Natural killer cell treated with Interleukin-12 subunit alpha and Interleukin-12 subunit beta and Interleukin-15 and Interleukin-18, amount 100 ng/mL, for 72 hours (primary cell): ENCODE measurements around the gene NCAPH2. TPM values are rescaled to one million over a fixed set of nuclear protein-coding genes. Genes with fewer than 3 reads are reported as not detected.

Source experiments
- ATAC-seq, 2 donors: fragments of 150-1000 bp; cut with Tn5 transposase in 1 of 2; sonication (Bioruptor Pico), chemical (Tn5 transposase) in 1 of 2; 2 replicates each; pipeline ENCODE4 v1.10.0; 2021
- DNase-seq: peaks from one replicate; pipeline ENCODE4 v3.0.0; 2022; ENCODE audit warnings: low spot score
- H3K27ac Mint-ChIP-seq, 2 donors: 1 replicate in 1 of 2; 2 replicates in 1 of 2; pipeline ENCODE4 v1.8.0; 2022; ENCODE audit warnings: mixed read lengths in 2 of 2, mild to moderate bottlenecking in 1 of 2, moderate library complexity in 1 of 2
- H3K27me3 Mint-ChIP-seq, 2 donors: 1 replicate in 1 of 2; 2 replicates in 1 of 2; pipeline ENCODE4 v1.8.0; 2022; ENCODE audit warnings: mixed read lengths in 2 of 2
- H3K36me3 Mint-ChIP-seq: one replicate; pipeline ENCODE4 v1.8.0; 2022; ENCODE audit warnings: mixed read lengths
- H3K4me1 Mint-ChIP-seq, 2 donors: 1 replicate in 1 of 2; 2 replicates in 1 of 2; pipeline ENCODE4 v1.8.0; 2022; ENCODE audit warnings: low read depth in 2 of 2, mixed read lengths in 2 of 2, mild to moderate bottlenecking in 1 of 2
- H3K4me3 Mint-ChIP-seq: one replicate; pipeline ENCODE4 v1.8.0; 2022; ENCODE audit warnings: mixed read lengths
- H3K9me3 Mint-ChIP-seq: 2 replicates; pipeline ENCODE4 v1.8.0; 2022; ENCODE audit warnings: mixed read lengths
- total RNA-seq, 2 donors: library from RNA; stranded (reverse); gene quantifications; one replicate each; pipeline ENCODE4 v1.2.3, GENCODE V29; 2022

Gene NCAPH2
- total RNA-seq, 2 donors from 2014 or later: 105 to 156 TPM

DNA sequence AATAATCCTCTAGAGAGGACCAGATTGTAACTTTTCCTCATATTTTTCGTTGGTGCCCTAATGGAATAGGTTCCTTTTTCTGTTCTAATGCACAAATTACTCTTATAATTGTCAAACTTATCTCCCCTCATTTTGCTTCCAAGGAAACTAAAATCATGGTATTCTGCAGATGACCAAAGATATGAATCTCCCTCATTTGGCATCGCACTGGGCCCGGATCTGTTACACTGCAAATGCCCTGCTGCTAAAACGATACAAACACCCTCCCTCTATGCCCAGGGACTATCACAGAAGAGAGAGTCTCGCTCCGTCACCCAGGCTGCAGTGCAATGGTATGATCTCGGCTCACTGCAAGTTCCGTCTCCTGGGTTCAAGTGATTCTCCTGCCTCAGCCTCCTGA, 45.3 kb downstream of the NCAPH2 start:
- DNase-seq (no peak), ATAC-seq (no peak)
- Mint-ChIP-seq H3K4me1 (peaks cover 10 to 11% of the 10 kb centered on the region in 2 donors), H3K4me3 (no peak overlapping the region), H3K36me3 (no peaks in the 10 kb centered on the region), H3K9me3 (no peaks in the 10 kb centered on the region), H3K27ac (no peak overlapping the region), H3K27me3 (no peaks in the 10 kb centered on the region)

DNA sequence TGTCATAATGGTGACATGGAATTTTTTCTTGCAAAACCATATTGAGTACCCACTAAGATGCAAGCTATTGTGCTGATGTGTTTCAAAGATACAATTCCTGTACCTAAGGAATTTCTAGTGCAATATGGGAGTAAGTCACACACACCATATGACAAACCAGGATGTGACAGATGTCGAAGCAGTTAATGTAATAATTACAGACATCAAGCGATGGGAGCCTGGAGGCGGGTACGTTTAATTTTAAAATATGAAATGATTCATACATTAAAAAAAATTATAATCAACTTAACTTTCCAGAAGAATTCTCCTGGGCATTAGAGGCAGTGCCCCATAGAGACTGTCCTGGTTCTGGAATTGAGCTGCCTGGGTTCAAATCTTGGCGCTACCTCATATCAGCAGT, 48.7 kb downstream of the NCAPH2 start:
- Mint-ChIP-seq H3K4me3 (no peak overlapping the region), H3K9me3 (no peaks in the 10 kb centered on the region), H3K27me3 (no peaks in the 10 kb centered on the region), H3K4me1 (peaks cover 13 to 14% of the 10 kb centered on the region in 2 donors), H3K27ac (no peak overlapping the region), H3K36me3 (no peaks in the 10 kb centered on the region)
- ATAC-seq (no peak), DNase-seq (no peak)

DNA sequence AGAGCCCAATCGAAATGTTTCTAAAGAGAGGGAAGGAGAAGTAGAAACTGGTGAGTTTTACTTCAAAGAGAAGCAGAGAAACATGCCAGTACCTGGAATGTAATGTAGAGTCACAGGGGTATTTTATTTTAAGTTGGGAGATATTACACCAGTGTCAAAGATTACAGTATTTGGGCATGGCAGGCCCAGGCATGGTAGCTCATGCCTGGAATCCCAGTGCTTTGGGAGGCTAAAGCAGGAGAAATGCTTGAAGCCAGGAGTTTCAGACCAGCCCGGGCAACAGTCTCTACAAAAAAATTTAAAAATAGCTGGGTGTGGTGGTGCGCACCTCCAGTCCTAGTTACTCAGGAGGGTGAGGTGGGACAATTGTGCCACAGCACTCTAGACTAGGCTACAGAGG, 52.0 kb downstream of the NCAPH2 start:
- Mint-ChIP-seq H3K4me3 (no peak overlapping the region), H3K4me1 (peaks cover 23 to 28% of the 10 kb centered on the region in 2 donors), H3K36me3 (no peaks in the 10 kb centered on the region), H3K9me3 (no peaks in the 10 kb centered on the region), H3K27ac (peak overlapping the region; percentile 58 to 87), H3K27me3 (no peaks in the 10 kb centered on the region)
- DNase-seq (no peak), ATAC-seq (no peak)

GRCh38 chr22:50561401-50562358, 53.7 kb downstream of the NCAPH2 start:
- peaks cover 23 to 28% of the 10 kb centered on the region in 2 donors for H3K4me1 Mint-ChIP-seq
- H3K27me3 Mint-ChIP-seq: no peaks in the 10 kb centered on the region
- H3K36me3 Mint-ChIP-seq: no peaks in the 10 kb centered on the region
- DNase-seq (no peak), ATAC-seq (peak; percentile 32 to 38)
- H3K27ac Mint-ChIP-seq: peak overlapping the region; percentile 87 to 89
- peak overlapping the region; percentile 95 for H3K4me3 Mint-ChIP-seq
- no peaks in the 10 kb centered on the region for H3K9me3 Mint-ChIP-seq

GRCh38 chr22:50562523-50563412, 54.7 kb downstream of the NCAPH2 start, which contains the start of gene SYCE3:
Gene SYCE3, minus strand, starts transcription at chr22:50562919. Its CDS starts 6,514 bp downstream, at chr22:50556405.
- peak; percentile 97 for DNase-seq
- Mint-ChIP-seq H3K27ac (peak within 1 kb of the TSS; percentile 87 to 89), H3K4me1 (peaks cover 23 to 28% of the 10 kb centered on the region in 2 donors), H3K27me3 (no peaks in the 10 kb centered on the region), H3K36me3 (no peaks in the 10 kb centered on the region), H3K9me3 (no peaks in the 10 kb centered on the region), H3K4me3 (peak within 1 kb of the TSS; percentile 95)
- ATAC-seq: peak; percentile 96 to 98

DNA sequence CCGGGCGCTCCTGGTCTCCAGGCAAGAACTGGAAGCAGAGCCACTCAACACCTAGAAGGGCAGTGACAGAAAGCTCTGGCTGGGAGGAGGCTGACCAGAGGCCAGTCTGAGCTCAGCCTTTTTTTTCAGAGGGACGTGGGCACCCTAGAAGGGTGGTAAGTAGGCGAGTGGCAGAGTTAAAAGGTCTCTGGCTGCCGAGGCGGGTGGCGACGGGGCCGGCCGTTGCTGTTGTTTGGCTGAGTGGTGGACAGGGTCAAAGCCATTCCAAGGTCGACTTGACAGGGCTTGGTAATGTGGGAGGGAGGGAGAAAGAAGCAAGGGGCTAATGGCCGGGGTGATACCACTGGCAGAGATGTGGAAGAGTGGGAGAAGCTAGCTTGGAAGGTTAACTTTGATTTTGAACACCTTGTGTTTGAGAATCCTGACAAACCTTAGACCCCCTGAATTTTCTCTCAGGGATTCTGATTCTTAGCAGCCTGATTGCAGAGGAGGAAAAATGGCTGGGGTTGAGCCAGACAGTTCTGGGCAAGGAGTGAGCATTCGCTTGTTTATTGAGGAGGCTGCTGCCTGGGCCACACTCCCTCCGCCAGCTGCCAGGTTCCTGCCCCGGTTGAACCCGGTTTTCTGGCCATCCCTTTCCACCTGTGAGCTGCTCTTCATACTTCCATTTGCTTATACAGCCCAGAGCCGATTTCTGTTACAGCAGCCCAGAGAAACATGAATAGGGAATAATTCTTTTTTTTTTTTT, 55.6 kb downstream of the NCAPH2 start:
- ATAC-seq (no peak), DNase-seq (no peak)
- H3K4me1 Mint-ChIP-seq: peaks cover 23 to 28% of the 10 kb centered on the region in 2 donors
- H3K9me3 Mint-ChIP-seq: no peaks in the 10 kb centered on the region
- no peaks in the 10 kb centered on the region for H3K27me3 Mint-ChIP-seq
- H3K4me3 Mint-ChIP-seq: peak overlapping the region; percentile 92
- H3K27ac Mint-ChIP-seq: peak overlapping the region; percentile 61 to 83
- no peaks in the 10 kb centered on the region for H3K36me3 Mint-ChIP-seq

DNA sequence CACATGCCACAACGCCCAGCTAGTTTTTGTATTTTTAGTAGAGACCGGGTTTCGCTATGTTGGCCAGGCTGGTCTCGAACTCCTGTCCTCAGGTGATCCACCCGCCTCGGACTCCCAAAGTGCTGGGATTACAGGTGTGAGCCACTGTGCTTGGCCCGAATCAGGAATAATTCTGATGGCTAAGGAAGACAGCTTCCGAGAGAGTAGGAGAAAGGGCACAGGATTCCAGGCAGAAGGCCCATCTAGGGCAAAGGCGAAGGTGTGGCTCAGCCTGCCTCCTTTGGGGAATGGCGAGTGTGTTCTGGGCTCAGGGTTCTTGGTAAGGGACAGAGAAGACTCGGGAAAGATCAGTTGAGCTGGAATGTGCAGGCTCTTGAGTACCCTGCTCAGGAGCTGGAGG, 56.3 kb downstream of the NCAPH2 start:
- Mint-ChIP-seq H3K9me3 (no peaks in the 10 kb centered on the region), H3K36me3 (no peaks in the 10 kb centered on the region), H3K4me1 (peaks cover 23 to 28% of the 10 kb centered on the region in 2 donors), H3K4me3 (no peak overlapping the region), H3K27ac (no peak overlapping the region), H3K27me3 (no peaks in the 10 kb centered on the region)
- DNase-seq: no peak
- ATAC-seq: no peak

- Mint-ChIP-seq H3K27me3 (no peaks in the 10 kb centered on the region), H3K36me3 (no peaks in the 10 kb centered on the region), H3K27ac (no peak overlapping the region), H3K4me1 (peaks cover 8 to 11% of the 10 kb centered on the region in 2 donors), H3K4me3 (no peak overlapping the region), H3K9me3 (no peaks in the 10 kb centered on the region)
- DNase-seq (no peak), ATAC-seq (no peak)
Measured at GRCh38 chr22:50567721-50568252, 59.8 kb downstream of the NCAPH2 start.

DNA sequence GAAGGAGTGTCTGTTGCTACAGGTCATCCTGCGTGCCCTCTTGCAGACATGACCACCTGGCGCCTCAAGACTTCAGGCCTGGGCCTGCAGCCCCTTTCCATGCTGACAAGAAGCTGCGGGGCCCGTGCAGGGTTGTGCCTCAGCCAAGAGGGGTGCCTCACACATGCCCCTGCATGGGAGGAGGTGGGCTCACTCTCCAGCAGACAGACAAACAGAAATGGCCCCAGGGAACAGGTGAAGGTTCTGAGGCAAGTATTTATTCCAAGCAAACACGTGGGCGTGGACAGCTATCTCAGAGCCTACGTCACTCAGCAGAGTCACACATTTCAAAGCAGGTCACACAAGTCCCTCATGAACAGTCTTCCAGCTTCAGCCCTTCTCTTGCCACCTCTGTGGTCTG, 60.6 kb downstream of the NCAPH2 start:
- H3K9me3 Mint-ChIP-seq: no peaks in the 10 kb centered on the region
- H3K4me1 Mint-ChIP-seq: peaks cover 0 to 3% of the 10 kb centered on the region in 2 donors
- no peaks in the 10 kb centered on the region for H3K27me3 Mint-ChIP-seq
- no peaks in the 10 kb centered on the region for H3K36me3 Mint-ChIP-seq
- DNase-seq (no peak), ATAC-seq (no peak)
- no peak overlapping the region for H3K27ac Mint-ChIP-seq
- no peak overlapping the region for H3K4me3 Mint-ChIP-seq

- Mint-ChIP-seq H3K27me3 (no peaks in the 10 kb centered on the region), H3K27ac (no peak overlapping the region), H3K9me3 (no peaks in the 10 kb centered on the region), H3K4me1 (no peaks in the 10 kb centered on the region), H3K4me3 (no peak overlapping the region), H3K36me3 (no peaks in the 10 kb centered on the region)
- no peak for DNase-seq
- no peak for ATAC-seq
Measured at GRCh38 chr22:50569041-50569459, 61.0 kb downstream of the NCAPH2 start.

DNA sequence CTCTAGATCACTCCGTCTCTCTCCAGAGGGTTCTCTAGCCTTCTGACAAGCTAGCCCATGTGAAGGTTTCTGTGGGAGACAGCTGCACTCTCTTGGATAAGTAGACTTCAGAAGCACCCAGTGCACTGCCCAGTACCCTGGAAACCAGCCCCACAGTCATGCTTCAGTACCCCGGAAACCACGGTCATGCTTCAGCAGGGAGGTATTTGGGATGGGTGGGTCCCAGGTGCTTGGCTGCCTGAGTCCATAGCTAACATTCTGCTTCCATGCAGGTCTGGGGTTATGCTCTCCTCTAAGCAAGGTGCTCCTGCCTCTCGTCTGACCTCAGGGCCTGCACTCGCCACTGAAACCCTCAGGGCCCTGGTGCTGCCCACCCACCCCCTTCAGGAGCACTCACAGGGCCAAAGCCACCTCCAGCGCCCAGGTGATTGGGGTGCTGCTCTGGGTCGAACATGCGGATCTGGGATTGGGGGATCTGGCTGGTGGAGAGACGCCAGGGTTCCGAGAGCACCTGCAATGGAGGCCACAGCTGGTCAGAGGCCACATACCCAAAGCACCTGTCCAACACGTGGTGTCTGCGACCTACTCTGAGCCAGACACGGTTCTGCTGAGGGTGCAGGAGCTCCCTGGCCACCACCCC, 62.0 kb downstream of the NCAPH2 start:
- no peak for DNase-seq
- ATAC-seq: no peak
- no peak overlapping the region for H3K4me3 Mint-ChIP-seq
- H3K9me3 Mint-ChIP-seq: no peaks in the 10 kb centered on the region
- H3K27ac Mint-ChIP-seq: no peak overlapping the region
- no peaks in the 10 kb centered on the region for H3K36me3 Mint-ChIP-seq
- H3K4me1 Mint-ChIP-seq: no peaks in the 10 kb centered on the region
- no peaks in the 10 kb centered on the region for H3K27me3 Mint-ChIP-seq

GRCh38 chr22:50570861-50571260, 62.8 kb downstream of the NCAPH2 start:
- no peak for DNase-seq
- Mint-ChIP-seq H3K27ac (no peak overlapping the region), H3K36me3 (no peaks in the 10 kb centered on the region), H3K4me1 (peaks cover 0 to 3% of the 10 kb centered on the region in 2 donors), H3K9me3 (no peaks in the 10 kb centered on the region), H3K27me3 (no peaks in the 10 kb centered on the region), H3K4me3 (no peak overlapping the region)
- ATAC-seq: no peak
